Left ventricle myocardium superior (tissue), 1 donor: ENCODE results near the gene ARMC6. TPM values are rescaled to one million over a fixed set of nuclear protein-coding genes. Genes with fewer than 3 reads are reported as not detected.

Source experiments
- ATAC-seq: fragments of 200-7000 bp; cut with Tn5 transposase; one replicate; pipeline ENCODE4 v1.9.1; 2020; ENCODE audit warnings: mild to moderate bottlenecking, moderate library complexity
- DNase-seq: peaks from one replicate; pipeline ENCODE4 v3.0.0-alpha.2; 2020
- intact Hi-C: fragments of 100-400 bp; cut with micrococcal nuclease; formaldehyde crosslinking; loops from one replicate; pipeline ENCODE4 v1.11.0; 2022
- long read RNA-seq: library from polyadenylated mRNA; unstranded; transcript quantifications from one replicate; pipeline ENCODE4 v2.0.0, GENCODE V29; 2021
- total RNA-seq: library from RNA; stranded (reverse); fragmentation: NEBNext Ultra II Directional; extraction: Animal tissue kit (Norgen Biotek cat#: 25700); gene quantifications from one replicate; pipeline ENCODE4 v1.2.1, GENCODE V29; 2021
- donor health status: DM: no; HTN: yes; CAD: no; lungs with severe emphysema.

Gene ARMC6
- total RNA-seq = 12.2 TPM
- long read RNA-seq, transcript ARMC6-202 (8 exons, 2,383 nt) = major isoform, 30 of 49 reads
- long read RNA-seq, transcript ARMC6-206 (9 exons, 2,488 nt) = minor isoform, 5 of 49 reads
- long read RNA-seq, transcript ARMC6-201 (8 exons, 2,412 nt) = minor isoform, 10 of 49 reads
- long read RNA-seq, partial matches to known transcripts = 1 of 49 reads
- long read RNA-seq, other reads (novel, unspliced or antisense) = 3 of 49 reads

GRCh38 chr19:19033426-19034203, at the start of gene ARMC6, which contains the start of gene SUGP2:
TSS of gene ARMC6 (plus strand) at chr19:19033603. CDS start at chr19:19034210, 607 bp downstream.
TSS of gene SUGP2 (minus strand) at chr19:19033517. CDS start at chr19:19031071, 2,446 bp downstream.
- DNase-seq (peak; percentile 93), ATAC-seq (peak; percentile 90)
- intact Hi-C loops = no loop called here

DNA sequence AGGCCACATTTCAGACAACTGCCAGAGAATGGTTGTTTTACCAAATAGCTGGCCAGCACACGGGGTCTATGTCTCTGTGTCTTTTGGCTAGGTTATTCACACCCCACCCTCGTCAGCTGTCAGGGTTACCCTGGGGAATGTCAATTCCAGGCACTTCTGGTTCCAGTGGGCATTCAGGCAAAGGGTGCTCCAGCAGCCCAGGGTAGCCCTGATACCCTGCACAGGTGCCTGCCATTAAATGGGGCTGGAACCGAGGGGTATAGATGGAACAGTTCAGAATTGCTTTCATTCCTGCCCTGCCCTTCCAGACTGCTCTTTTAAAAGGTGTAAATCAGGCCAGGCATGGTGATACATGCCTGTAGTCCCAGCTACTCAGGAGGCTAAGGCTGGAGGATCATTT, 49.2 kb upstream of the ARMC6 start:
- intact Hi-C loops = no loop called here
- ATAC-seq = no peak
- no peak for DNase-seq

GRCh38 chr19:18985257-18985656, 48.1 kb upstream of the ARMC6 start:
- DNase-seq (no peak), ATAC-seq (peak; percentile 23)
- intact Hi-C loops = no loop called here

DNA sequence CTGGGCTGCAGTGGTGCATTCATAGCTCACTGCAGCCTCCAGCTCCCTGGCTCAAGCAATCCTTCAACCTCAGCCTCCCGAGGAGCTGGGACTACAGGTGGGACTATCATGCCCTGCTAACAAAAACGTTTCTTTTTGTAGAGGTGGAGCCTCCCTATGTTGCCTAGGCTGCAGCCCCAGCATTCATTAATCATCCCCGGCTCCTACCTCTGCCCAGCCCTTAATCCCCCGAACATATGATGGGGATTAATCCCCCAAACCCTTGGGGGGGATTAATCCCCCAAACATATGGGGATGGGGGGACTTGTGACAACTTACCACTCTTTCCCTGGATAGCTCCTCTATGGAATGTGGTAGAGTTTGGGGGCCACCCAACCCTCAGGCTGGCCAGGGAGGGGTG, 45.9 kb upstream of the ARMC6 start:
- no peak for ATAC-seq
- intact Hi-C loops = no loop called here
- DNase-seq = no peak

DNA sequence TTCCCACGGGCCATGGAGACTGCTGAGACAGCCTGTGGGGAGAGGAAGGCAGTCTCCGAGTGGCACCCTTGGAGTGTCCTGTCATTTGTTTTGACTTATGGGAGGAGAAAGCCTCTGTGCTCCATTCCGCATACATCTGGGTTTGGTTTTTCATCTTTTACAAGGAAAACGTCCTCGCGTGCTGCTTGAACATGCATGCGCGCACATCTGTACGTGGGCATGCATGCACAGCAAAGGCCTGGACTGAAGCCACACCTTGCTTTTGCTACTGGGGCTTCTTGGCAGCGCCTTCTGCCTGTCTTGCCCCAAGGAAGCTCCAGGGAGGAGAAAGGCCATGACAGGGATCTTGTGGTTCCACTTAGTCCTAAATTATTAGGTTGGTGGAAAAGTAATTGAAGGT, 44.1 kb upstream of the ARMC6 start:
- ATAC-seq (no peak), DNase-seq (no peak)
- intact Hi-C loops = no loop called here

GRCh38 chr19:18990128-18990708, 43.2 kb upstream of the ARMC6 start:
- DNase-seq (no peak), ATAC-seq (no peak)
- intact Hi-C loops = no loop called here

DNA sequence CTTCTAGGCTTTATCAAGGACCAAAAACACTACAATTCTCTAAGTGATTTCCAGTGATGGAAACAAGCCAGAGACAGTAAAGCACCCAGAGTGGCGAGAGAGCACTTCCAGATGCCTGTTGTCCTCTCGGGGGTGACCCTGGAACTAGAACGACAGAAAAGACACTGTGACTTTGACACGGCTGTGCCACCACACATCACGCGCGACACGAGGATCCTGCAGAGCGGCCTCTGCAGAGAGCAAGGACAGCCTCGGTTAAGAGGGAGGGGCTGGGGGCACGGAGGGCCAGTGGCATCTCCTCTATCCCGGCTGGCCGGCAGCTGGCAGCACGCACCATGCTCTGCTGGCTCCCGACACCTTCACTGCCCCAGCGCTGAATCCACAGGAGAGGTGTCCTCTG, 42.4 kb upstream of the ARMC6 start:
- peak; percentile 56 for DNase-seq
- intact Hi-C loops = no loop called here

GRCh38 chr19:18991468-18991867, 41.9 kb upstream of the ARMC6 start:
- intact Hi-C loops = no loop called here
- ATAC-seq (no peak), DNase-seq (no peak)

More for the DNA sequence above, 42.4 kb upstream of the ARMC6 start:
- ATAC-seq = peak; percentile 50

DNA sequence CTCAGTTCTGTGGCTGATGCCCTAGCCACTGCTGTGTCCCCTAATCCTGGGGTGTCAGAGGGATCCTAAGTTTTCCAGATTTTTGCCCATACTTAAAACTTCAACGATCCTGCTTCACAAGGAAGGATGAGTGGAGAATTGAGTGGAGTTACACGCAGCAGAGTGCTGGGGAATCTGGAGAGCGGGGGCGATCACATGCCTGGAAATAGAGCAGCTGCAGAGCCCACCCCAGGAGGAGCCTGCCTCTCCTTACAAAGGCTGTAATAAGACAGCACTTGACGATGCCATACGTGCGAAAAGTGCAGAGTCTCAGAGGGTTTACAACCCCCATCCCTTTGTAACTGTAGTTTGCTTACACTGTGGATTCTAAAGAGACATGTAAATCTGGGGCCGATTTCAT, 40.7 kb upstream of the ARMC6 start:
- intact Hi-C loops = no loop called here
- ATAC-seq = no peak
- DNase-seq = no peak

DNA sequence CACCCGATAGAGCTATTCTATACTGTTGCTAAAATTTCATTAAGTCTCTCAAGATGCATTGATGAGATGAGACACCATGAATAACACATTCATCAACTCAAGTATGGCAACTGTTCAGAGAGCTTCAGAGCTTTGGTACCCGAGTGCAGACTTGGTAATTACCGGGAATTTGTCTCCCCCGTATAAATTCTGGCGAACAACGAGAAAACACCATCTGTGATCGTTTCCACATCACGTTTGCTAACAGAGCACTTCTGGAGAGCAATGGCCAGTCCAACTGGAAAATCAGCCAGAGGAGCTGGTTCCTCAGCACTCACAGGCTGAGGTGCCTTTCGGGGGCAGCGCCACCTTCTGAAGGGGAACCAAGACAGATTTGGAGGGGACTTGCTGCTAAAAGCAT, 40.3 kb upstream of the ARMC6 start:
- ATAC-seq (no peak), DNase-seq (no peak)
- intact Hi-C loops = no loop called here

GRCh38 chr19:18995804-18996241, 37.6 kb upstream of the ARMC6 start:
- ATAC-seq (peak; percentile 83), DNase-seq (peak; percentile 65)
- intact Hi-C loops = no loop called here

DNA sequence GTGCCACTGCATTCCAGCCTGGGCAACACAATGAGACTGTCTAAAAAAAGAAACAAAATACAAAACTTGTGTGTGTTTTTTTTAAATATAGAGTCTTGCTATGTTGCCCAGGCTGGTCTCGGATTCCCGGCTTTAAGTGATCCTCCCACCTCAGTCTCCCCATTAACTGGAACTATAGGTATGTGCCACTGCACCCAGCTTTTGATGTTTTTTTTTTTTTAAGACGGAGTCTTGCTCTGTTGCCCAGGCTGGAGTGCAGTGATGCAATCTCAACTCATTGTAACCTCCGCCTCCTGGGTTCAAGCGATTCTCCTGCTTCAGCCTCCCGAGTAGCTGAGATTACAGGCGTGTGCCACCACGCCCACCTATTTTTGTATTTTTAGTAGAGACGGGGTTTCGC, 37.1 kb upstream of the ARMC6 start:
- ATAC-seq = no peak
- intact Hi-C loops = no loop called here
- DNase-seq = no peak

DNA sequence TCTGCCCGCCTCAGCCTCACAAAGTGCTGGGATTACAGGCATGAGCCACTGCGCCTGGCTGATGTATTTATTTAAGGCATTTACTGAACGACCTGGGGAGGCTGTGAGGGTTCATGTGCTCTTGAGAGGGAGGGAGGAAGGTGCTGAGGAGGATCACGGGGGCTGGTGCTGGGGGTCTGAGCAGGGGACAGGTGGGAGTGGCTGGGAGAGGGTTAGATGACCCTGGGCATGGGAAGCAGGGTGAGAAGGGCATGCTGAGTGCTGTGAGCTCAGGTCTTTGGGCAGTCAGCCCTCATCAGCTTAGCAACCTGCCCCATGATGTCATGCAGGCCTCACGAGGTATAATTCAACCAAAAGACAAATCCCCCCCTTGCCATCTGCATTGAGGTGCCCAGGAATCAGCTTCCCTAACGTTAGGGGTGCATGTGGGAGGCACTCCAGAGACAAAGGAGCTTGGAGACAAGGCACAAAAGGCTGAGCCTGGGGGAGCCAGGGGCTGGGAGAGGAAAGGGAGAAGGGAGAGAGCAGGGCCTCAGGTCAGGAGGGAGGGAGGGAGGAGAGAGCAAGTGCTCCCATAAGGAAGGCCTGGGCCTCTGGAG, 36.5 kb upstream of the ARMC6 start:
- intact Hi-C loops = no loop called here
- ATAC-seq (no peak), DNase-seq (no peak)

GRCh38 chr19:18998276-18998675, 35.1 kb upstream of the ARMC6 start:
- intact Hi-C loops = no loop called here
- no peak for DNase-seq
- ATAC-seq = no peak

GRCh38 chr19:18999016-18999758, 34.2 kb upstream of the ARMC6 start:
- intact Hi-C loops = no loop called here
- DNase-seq (no peak), ATAC-seq (no peak)

- intact Hi-C loops = no loop called here
- ATAC-seq = no peak
- DNase-seq = no peak
These were observed 33.3 kb upstream of the ARMC6 start for GRCh38 chr19:18999896-19000620.

GRCh38 chr19:19004144-19004543, 29.3 kb upstream of the ARMC6 start:
- intact Hi-C loops = no loop called here
- DNase-seq = no peak
- ATAC-seq = no peak

DNA sequence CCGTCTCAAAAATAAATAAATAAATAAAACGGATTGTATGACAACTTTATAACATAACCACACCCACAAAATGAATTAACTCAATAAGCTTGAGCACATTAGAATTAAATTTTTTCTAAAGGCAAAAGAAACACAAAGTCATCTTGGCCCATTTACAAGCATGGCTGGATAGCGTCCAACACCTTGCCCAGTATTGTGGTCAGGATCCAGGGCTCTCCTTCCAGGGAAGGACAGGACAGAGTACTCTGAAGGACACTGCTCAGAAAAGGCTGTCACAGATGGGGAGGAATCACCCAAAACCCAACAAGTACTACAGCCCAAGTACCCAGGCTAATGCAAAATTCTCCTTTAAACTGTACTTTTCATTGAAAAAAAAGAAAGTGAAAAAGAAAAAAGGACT, 27.2 kb upstream of the ARMC6 start:
- intact Hi-C loops = no loop called here
- peak; percentile 62 for ATAC-seq
- DNase-seq = no peak

- DNase-seq = no peak
- intact Hi-C loops = no loop called here
- ATAC-seq = no peak
These were observed 23.5 kb upstream of the ARMC6 start for GRCh38 chr19:19009951-19010350.
